ENCODE data around the gene HOXC6.
A peak's percentile ranks its signal among the peaks of the same experiment; 100 is the strongest.

The HOXC6 gene

DNA sequence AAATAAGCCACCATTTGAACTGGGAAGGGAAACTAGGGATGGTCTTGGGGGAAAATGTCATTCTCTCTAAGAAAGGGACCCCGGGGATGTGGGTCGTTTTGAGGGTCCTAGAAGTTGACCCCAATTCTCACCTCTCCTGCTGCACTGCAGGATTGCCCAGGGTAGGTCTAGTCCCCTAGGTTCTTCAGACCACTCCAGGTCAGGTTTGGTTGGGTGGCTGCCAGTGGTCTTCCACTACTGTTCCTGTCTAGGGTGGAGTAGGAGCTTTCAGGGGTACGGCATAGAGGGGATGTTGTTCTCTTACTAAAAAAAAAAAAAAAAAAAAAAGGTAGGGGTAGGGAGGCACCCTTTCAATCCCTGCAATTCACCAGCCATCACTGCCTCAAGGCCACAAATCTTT is 12.2 kb upstream of the HOXC6 start:
- DNase-seq (ENCODE audit: low read depth) = no peak

DNA sequence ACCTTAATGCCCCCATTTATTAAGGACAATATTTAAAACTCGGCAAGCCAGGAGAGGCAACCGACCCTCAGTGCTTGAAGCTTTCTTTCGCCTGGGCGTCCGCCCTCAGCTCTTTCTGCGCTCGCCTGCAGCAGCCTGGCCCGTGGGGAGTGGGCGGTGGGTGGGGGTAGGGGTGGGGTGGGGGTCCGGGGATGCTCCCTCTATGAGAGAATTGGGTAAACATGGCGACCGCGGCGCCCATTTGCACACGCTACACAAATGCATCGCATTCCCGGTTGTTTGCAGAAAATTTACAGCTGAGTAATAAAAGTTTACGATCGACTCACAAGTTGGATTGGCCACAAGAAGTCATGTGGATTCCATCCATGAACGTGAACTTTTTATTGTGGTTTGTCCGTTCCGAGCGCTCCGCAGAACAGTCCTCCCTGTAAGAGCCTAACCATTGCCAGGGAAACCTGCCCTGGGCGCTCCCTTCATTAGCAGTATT is 11.7 kb upstream of the HOXC6 start:
- DNase-seq (ENCODE audit: low read depth) = peak; percentile 94

DNA sequence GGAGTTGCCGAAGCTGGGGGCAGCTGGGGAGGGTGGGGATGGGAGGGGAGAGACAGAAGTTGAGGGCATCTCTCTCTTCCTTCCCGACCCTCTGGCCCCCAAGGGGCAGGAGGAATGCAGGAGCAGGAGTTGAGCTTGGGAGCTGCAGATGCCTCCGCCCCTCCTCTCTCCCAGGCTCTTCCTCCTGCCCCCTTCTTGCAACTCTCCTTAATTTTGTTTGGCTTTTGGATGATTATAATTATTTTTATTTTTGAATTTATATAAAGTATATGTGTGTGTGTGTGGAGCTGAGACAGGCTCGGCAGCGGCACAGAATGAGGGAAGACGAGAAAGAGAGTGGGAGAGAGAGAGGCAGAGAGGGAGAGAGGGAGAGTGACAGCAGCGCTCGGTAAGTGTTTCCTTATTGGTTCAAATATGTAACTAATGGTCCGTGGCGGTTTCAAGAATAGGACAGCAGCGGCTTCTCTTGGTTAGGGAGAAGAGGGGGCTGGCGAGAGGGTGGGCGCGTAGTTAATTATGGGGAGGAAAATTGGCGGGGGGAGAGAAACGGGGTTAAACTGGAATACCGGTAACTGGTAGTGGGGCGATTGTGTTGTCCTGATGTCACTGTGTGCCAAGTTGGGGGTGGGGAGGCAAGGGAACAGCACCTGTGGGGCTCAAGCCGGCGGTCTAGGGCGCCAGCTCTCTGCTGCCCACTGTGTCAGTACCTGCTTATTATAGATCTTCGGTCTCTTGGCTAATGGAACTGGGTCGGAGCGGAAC is 11.0 kb upstream of the HOXC6 start:
- no peak for DNase-seq (ENCODE audit: low read depth)

DNA sequence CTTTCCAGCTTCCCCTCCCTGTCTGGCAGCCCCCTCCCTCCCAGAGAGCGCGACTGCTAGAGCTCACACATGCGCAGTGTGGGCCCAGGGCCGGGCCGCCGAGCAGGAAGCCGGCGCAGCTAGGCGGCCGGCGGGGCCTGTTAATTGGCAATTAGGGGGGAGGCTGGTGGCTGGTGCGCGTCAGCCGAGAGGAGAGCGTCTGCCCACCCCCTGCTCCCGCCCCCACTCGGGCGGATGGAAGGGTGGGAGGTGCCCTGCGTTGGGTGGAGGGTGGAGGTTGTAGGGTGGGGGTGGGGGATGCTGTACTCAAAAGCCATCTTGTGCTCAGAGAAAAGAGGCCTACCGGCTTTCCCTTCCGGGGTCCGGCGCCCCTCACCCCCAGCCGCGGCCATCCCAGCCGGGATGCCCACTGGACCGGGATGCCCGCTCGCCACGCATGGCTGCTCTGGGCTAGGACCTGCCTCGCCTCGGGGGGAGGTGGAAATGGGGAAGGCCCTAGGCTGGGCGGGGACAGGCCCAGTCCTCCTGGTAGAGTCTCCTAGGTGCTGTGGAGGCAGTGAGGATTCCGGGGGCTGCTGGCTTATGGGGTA is 10.3 kb upstream of the HOXC6 start:
- peak; percentile 95 for DNase-seq (ENCODE audit: low read depth)

DNA sequence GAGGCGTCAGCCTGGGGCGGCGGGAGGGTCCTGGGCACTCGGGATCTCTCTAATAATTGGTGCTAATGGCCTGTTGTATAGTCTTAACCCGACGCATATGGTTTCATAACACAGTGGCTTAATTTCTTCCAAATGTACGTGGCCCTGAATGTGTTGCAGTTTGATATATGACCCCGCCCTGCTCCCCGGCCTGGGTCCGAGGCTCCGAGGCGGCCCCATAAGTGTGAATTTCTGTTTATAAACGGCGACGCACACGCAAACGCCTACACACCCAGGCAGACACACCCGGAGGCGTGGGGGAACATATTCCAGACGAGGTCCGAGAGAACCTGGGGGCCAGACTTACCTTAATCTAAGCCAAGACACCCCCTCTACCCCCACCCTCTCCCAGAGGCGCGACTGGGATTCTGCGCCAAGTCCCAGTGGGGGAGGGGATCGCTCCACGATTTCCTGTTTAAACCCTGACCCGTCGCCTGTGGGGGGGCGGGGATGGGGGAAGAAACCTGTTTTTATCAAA is 9.7 kb upstream of the HOXC6 start:
- peak; percentile 61 for DNase-seq (ENCODE audit: low read depth)

DNA sequence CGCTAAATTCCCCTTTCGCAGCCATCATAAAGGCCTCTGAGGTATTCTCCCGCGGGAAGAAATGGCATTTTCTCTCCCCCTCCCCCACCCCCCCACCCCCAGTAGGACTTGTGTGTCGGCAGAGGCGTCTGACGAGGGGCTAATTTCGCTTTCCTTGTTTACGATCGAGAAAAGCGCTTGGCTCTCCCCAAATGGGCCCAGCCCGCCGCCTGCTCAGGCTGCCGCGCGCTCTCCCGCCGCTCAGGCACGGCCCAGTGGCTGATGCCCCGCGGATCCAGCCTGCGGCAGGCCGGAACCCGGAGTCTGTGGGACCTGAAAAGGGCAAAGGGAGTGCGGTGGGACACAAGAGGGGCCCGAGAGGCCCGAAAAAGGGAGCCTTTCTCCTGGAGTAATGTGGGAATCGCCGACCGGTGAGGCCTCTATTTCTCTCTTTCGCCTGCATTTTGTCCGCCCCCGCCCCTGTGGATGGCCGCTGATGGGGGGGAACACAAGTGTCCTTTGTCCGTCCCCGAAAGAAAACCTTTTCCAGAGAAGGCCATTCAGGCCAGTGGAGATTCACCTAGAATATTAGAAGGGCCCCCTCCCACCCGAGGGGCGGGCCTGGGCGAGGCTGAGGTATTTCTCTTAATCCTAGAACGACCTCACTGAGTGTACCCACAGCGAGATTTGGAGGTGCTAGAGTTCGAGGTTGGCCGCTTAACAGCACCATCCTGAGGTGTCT is 9.0 kb upstream of the HOXC6 start:
- DNase-seq (ENCODE audit: low read depth) = no peak

DNA sequence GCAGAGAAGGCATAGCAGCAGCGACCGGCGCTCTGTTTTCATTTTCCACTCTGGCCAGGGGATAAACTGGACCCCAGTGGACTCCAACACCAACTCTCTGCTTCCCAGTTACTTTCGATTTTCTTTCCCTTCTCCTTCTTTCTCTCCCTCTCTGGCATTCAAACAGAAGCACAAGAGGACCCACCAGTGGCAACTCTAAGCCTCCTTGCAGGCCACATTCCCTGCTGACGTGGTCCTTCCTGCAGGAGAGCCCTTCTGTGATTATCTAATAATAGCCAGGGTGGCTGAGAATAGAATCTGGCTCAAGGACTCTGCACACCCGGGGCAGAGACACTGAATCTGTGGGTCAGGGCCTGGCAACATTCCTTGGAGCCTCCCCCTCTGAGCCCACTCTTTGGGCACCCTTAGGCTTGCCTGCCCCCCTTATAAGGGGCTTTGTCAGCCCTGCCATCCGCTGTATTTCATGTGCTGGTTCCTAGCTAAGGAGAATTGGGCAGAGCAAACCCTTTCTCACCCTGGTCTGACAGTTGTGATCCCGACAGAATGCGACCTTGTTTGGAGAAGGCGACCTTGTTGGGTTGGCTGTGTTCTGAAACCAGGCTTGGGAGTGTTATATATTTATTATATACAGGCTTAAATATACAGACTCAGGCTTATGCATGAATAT is 8.2 kb upstream of the HOXC6 start:
- peak; percentile 70 for DNase-seq (ENCODE audit: low read depth)

DNA sequence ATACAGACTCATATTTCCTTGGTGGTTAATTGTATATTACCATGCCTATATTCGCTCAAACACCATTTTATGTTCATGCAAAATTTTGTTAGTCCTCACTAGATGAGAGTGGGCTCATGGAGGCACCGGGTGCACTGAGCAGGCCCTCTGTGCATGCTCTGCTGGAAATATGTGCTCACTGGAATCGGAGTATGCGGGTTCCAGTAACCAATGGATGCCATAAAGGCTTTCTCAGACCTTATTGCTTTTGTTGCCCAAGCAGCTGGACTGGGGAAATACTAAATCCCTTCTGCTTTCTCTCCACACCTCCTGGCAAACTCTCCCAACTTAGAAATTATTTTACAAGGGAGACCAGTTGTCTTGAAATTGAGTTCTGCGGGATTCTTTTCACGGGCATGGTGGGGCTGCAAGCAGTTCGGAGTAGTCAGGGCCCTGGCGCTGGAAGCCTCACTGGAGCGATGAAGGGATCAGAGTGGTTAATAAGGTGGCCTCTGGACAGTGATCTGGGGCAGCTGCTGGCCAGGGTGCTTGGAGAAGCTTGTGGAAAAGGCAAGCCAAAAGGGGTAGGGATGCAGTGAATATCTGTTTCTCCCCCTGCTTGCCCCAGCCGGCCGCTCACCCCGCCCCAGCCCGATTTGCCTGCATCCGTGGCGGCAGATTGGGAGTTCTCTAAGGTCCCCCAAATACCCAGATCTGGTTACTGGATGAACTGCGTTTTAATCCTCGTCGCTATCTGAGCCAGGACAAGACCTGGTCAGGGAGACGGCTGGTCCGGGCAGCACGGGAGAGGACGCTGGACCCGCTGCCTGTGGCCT is 7.4 kb upstream of the HOXC6 start:
- DNase-seq (ENCODE audit: low read depth) = no peak

DNA sequence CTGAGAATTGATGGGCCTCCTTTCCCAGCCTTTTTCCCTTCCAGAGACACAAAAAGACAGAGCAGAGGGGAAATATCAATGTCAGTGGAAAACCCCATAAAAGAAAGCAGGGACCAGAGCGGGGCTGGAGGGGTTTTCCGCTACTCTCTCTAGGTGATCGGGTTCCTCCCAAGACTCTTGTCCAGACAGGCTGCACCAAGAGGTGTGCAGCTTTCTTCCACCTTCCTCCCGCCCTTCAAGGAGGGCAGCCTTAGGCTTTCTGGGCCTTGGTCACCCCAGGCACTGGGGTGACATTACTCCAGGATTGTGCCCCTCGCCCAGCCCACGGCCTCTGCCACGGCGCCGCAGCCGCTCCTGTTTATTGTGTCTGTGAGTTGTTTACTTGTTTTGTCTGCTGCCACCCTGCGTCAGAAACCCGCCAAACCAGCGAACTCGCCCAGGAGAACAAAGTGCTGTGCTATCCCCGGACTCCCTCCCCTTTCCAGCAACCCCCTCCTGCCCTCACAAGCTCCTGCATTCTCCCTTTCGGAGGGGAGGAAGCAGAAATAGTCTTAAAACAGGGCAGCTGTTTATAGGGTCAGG is 6.7 kb upstream of the HOXC6 start:
- peak; percentile 66 for DNase-seq (ENCODE audit: low read depth)

DNA sequence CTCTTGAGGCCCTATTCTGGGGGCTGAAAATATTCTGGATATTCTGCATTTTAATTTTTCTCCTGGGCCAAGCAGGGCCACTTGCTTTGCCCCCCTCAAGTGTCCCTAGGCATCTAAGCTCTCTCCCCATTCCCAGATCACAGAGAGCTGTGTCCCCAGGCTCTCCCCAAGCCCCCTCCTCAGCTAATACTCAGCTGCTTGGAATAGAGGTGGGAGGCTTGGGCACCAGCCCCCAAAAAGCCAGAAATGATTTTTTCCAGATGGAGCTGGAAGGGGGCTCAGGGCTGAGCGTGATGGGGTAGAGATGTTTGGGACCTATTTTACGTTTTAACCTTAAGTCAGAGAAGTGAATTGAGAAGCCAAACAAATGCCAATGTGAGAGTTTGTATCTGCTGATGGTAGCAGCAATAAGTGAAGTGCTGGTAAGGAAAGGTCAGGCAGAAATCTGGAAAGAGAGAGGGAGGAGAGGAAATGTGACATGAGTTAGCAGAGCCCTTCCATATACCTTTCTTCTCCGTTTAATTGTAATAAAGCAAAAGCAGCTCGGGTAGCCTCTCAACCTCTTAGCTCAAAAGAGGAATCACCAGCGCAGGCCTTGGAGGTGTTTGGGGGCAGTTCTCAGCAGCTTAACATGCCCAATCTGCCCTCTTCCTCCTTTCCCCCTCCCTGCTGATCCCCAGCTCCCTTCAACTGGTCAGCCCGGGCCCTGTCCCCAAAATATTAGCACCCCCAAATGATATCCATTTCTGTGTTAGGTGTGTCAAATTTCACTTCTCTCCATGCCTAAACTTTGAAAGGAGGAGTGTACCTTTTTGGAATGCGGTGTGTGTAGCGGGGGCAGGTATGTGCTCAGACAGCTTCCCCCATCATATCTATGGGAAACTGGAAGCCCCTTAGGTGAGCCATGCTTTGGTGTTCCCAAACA is 5.0 kb upstream of the HOXC6 start:
- DNase-seq (ENCODE audit: low read depth) = no peak

DNA sequence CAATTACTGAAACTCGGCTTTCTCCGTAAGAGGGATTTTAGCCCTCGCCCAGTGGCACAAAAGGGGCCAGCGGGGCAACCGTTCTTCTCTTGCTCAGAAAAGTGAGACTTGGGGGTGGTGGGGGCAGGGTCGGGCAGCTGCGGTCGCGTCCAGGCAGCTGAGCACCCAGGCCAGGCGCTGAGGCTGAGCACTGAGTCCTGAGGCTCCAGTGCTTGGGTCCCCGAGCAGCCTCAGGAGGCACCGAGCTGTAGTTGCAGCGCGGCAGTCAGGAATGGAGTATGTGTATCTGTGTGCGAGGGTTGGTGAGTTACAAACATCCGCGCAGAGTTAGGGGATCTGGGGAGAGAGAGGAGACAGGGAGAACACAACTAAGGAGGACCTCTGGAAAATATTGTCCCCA is 4.1 kb upstream of the HOXC6 start:
- no peak for DNase-seq (ENCODE audit: low read depth)

DNA sequence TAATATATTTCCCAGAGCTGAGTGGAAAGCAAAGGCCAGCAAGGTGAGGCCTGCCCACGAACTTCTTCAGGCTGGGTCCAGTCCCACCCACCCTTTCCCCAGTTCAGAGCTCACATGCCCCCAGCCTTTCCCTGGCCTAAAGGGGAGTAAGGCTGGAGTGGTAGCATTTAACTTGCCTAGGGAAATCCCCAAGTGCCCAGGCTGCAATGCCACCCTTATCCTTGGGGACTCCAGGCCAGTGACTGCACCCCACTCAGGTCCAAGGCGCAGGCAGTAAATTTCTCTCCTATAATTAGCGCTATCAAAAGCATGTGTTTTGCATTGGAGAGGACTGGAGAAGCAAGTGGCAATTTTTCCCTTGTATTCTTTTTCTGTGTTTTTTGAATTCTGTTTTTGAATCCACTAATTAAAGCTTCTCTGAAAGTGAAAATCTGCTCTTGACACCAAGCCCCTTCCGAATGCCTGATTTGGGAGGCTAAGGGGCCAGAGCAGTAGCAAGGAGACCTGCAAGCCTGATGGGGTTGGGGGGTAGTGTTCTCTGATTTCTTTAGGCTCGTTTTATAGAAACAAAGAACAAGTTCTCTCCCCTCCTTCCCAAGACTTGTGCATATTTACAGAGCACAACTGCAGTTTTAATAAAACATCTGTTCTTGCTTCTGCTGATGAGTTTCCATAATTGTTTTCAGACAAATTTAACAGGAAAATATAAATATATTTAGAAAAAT is 3.5 kb upstream of the HOXC6 start:
- no peak for DNase-seq (ENCODE audit: low read depth)

DNA sequence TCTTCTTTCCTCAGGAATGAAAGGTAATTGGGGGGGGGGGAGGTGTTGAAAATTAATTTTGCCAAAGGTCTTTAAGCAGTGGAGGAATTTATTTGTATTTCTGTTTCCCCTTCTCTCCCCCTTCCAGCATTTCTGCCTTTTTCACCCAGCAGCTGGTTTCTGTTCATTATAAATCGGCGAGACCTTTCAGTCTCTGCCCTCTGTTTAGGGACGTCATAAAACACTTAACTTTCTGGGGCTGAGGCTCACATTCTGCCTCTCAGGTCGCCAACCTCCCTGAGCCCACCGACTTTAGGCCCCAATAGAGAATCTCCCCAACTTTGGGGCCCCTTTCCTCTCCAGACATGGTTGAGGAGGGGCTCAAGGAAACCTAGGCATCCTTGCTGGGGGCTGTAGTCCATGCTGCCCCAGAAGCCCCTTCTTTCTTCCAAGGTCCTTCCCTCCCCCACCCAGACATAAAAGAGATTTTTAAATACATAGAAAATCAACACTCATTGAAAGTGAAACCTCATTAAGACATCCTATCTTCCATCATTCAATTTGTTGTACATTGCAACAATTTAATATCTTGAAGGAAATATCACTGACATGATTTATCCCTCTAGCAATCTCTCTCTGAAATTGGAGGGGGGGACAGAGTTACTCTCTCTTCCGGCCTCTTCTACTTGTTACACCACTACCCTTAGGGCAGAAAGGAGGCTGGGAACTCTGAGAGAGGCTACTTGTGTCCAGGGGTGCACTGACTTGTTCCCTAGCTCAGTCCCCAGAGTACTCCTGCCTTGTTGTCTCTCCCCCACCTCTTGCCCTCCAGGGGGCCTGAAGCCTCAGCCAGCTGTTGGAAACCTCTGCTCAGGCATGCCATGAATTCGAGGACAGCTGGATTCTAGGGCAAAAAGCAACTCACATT is 2.5 kb upstream of the HOXC6 start:
- DNase-seq (ENCODE audit: low read depth) = peak; percentile 57

DNA sequence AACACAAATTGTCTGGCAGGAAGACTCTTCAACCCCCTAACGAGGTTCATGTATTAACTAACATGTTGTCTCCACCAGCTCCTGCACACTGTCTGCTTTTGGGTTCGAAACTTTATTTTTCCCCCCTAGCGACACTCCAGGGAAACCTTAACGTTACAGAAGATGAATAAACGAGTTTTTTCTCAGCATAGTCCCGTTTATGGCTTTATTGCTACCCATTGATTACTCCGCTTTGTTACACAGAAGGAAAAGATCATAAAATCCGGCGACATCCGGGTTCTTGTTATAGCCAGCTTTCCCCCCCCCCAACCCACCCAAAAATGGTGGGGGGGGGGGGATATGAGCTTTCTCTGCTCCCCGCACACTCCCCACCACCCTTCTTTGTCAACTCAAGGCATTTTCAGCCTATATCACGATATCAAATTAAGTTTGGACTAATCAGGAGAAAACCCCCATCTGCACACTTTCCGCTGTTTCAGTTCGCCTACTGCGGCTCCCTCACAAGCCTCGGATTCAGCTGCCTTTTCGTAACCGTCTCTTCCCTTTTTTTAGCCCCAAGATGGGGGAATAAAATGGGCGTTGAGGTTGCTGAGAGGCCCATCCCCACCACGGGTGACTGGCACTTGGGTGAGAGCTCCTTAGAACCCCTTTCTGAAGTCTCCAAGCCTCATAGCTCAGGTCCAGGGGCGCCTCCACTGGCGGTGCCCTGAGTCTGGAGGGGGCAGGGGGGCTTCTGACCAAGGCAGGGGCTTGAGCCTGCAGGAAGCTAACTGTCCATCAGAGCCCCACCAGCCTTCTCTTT is 1.4 kb upstream of the HOXC6 start:
- no peak for DNase-seq (ENCODE audit: low read depth)

DNA sequence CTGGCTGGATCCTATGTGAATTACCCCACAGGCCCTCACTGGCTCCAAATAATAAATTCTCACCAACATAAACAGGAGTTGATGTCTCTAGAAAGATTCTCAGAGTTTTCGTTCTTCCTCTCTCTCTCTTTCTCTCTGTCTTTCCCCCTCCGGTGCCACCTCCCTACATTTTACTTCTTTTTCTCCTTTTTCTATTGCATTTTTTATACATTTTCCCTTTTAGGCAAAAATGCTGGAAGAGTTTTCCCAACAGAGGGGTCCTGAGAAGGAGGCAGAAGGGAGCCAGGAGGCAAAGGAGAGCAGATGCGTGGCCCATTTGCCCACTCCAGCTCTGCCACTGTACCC is 826 bp upstream of the HOXC6 start:
- DNase-seq (ENCODE audit: low read depth) = no peak

DNA sequence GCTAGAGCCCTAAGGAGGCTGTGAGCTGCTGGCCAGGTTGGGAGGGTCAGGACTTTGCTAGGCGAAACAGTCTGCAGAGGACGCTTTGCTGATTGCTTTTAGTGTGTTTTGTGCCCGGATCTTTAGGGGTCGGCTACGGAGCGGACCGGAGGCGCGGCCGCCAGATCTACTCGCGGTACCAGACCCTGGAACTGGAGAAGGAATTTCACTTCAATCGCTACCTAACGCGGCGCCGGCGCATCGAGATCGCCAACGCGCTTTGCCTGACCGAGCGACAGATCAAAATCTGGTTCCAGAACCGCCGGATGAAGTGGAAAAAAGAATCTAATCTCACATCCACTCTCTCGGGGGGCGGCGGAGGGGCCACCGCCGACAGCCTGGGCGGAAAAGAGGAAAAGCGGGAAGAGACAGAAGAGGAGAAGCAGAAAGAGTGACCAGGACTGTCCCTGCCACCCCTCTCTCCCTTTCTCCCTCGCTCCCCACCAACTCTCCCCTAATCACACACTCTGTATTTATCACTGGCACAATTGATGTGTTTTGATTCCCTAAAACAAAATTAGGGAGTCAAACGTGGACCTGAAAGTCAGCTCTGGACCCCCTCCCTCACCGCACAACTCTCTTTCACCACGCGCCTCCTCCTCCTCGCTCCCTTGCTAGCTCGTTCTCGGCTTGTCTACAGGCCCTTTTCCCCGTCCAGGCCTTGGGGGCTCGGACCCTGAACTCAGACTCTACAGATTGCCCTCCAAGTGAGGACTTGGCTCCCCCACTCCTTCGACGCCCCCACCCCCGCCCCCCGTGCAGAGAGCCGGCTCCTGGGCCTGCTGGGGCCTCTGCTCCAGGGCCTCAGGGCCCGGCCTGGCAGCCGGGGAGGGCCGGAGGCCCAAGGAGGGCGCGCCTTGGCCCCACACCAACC is 1.5 kb downstream of the HOXC6 start:
- no peak for DNase-seq (ENCODE audit: low read depth)

DNA sequence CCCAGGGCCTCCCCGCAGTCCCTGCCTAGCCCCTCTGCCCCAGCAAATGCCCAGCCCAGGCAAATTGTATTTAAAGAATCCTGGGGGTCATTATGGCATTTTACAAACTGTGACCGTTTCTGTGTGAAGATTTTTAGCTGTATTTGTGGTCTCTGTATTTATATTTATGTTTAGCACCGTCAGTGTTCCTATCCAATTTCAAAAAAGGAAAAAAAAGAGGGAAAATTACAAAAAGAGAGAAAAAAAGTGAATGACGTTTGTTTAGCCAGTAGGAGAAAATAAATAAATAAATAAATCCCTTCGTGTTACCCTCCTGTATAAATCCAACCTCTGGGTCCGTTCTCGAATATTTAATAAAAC is 2.2 kb downstream of the HOXC6 start:
- no peak for DNase-seq (ENCODE audit: low read depth)

Measured in amniotic epithelial cell (primary cell).